ENCODE measurements around the gene OMG.

The OMG gene

GRCh38 chr17:31309556-31309955, 12.5 kb upstream of the OMG start:
- Histone ChIP-seq H3K4me1 (peaks cover 55% of the 10 kb centered on the region), H3K9me3 (peaks cover 22% of the 10 kb centered on the region), H3K36me3 (peaks cover 38% of the 10 kb centered on the region), H4K20me1 (no peaks in the 10 kb centered on the region), H3K9ac (peak overlapping the region; percentile 79), H3K4me3 (peak overlapping the region; percentile 66), H3K4me2 (peak overlapping the region; percentile 86), H3K27me3 (no peaks in the 10 kb centered on the region), H3K27ac (peak overlapping the region; percentile 95)
- TF ChIP-seq Cebpa-rat (IDR thresholded peaks at IDR 0.05) = no peak

- Histone ChIP-seq H3K4me2 (peak overlapping the region; percentile 86), H3K27me3 (no peaks in the 10 kb centered on the region), H3K36me3 (peaks cover 44% of the 10 kb centered on the region), H3K4me3 (peak overlapping the region; percentile 66; the same call in 1 of the 2 replicates), H4K20me1 (no peaks in the 10 kb centered on the region), H3K4me1 (peaks cover 52% of the 10 kb centered on the region), H3K9me3 (peaks cover 27% of the 10 kb centered on the region), H3K27ac (peak overlapping the region; percentile 95), H3K9ac (peak overlapping the region; percentile 79)
- no peak for TF ChIP-seq Cebpa-rat (IDR thresholded peaks at IDR 0.05)
Measured at GRCh38 chr17:31308372-31309334, 11.6 kb upstream of the OMG start.

DNA sequence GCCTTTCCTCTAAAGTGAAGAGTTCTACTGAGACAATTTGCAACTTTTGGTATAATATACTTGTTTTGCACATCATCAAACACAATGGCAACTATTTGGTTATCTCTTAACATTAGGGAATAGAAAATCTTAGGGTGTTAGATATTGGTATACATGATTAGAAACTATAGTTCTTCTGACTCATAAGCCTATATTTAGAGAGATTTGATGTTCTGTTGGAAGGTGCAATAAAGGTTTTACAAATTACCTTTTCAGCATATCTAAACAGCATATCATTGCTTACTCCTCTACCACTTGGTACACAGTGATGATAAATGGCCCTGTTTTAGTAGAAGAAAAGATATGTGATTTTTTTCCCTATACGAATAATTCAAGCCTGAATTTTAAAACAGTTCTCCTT, 10.6 kb upstream of the OMG start:
- Histone ChIP-seq H3K36me3 (peaks cover 54% of the 10 kb centered on the region), H3K4me2 (peak overlapping the region; percentile 86), H4K20me1 (no peaks in the 10 kb centered on the region), H3K4me1 (peaks cover 52% of the 10 kb centered on the region), H3K9me3 (peaks cover 31% of the 10 kb centered on the region), H3K27me3 (no peaks in the 10 kb centered on the region), H3K4me3 (no peak overlapping the region), H3K9ac (no peak overlapping the region), H3K27ac (no peak overlapping the region)
- TF ChIP-seq Cebpa-rat (IDR thresholded peaks at IDR 0.05) = no peak

DNA sequence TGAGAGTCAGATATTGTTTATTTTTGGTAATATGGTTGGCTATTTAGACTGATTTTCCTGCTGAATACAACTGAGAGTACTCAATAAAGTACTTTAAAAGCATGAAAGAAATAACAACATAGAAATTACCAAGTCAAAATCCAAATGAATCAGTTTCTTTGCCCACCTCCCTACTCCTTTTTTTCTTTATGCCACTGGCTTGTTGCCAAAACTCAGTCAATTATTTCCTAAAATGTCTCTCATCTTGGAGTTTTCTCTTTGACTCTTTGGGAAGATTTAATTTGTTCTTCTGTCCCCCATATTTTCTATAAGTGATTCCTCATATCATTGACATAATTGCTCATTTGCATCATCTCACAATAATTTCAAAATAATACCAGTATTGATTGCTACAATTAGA, 2.6 kb upstream of the OMG start:
- Histone ChIP-seq H3K27ac (no peak overlapping the region), H3K4me1 (no peaks in the 10 kb centered on the region), H3K4me2 (no peak overlapping the region), H3K9ac (no peak overlapping the region), H3K9me3 (peaks cover 10% of the 10 kb centered on the region), H3K27me3 (no peaks in the 10 kb centered on the region), H3K4me3 (no peak overlapping the region), H3K36me3 (peaks cover 24% of the 10 kb centered on the region), H4K20me1 (no peaks in the 10 kb centered on the region)
- no peak for TF ChIP-seq Cebpa-rat (IDR thresholded peaks at IDR 0.05)

GRCh38 chr17:31296142-31296541, 897 bp downstream of the OMG start:
- Histone ChIP-seq H3K36me3 (0 out of 2 replicates have a peak, but pooled peaks cover 7% of the 10 kb centered on the region), H4K20me1 (no peaks in the 10 kb centered on the region), H3K9me3 (no peaks in the 10 kb centered on the region), H3K4me1 (no peaks in the 10 kb centered on the region), H3K4me2 (no peak overlapping the region), H3K4me3 (no peak overlapping the region), H3K27ac (no peak overlapping the region), H3K27me3 (no peaks in the 10 kb centered on the region), H3K9ac (no peak overlapping the region)
- no peak for TF ChIP-seq Cebpa-rat (IDR thresholded peaks at IDR 0.05)

- TF ChIP-seq Cebpa-rat (IDR thresholded peaks at IDR 0.05) = no peak
- no peak overlapping the region for H3K27ac ChIP-seq
- no peaks in the 10 kb centered on the region for H3K9me3 ChIP-seq
- no peaks in the 10 kb centered on the region for H3K27me3 ChIP-seq
- no peaks in the 10 kb centered on the region for H3K4me1 ChIP-seq
- H3K4me2 ChIP-seq = no peak overlapping the region
- H3K4me3 ChIP-seq = no peak overlapping the region
- no peaks in the 10 kb centered on the region for H4K20me1 ChIP-seq
- H3K36me3 ChIP-seq = 0 out of 2 replicates have a peak, but pooled peaks cover 7% of the 10 kb centered on the region
- H3K9ac ChIP-seq = no peak overlapping the region
Measured at GRCh38 chr17:31295489-31295871, 1.6 kb downstream of the OMG start.

GRCh38 chr17:31294820-31295488, 2.1 kb downstream of the OMG start:
- H3K27ac ChIP-seq = no peak overlapping the region
- no peak overlapping the region for H3K4me2 ChIP-seq
- H3K36me3 ChIP-seq = 0 out of 2 replicates have a peak, but pooled peaks cover 7% of the 10 kb centered on the region
- no peaks in the 10 kb centered on the region for H3K4me1 ChIP-seq
- H3K9me3 ChIP-seq = no peaks in the 10 kb centered on the region
- no peak for TF ChIP-seq Cebpa-rat (IDR thresholded peaks at IDR 0.05)
- H4K20me1 ChIP-seq = no peaks in the 10 kb centered on the region
- H3K9ac ChIP-seq = no peak overlapping the region
- no peaks in the 10 kb centered on the region for H3K27me3 ChIP-seq
- no peak overlapping the region for H3K4me3 ChIP-seq

- no peaks in the 10 kb centered on the region for H3K4me1 ChIP-seq
- TF ChIP-seq Cebpa-rat (IDR thresholded peaks at IDR 0.05) = no peak
- H3K4me2 ChIP-seq = no peak overlapping the region
- H4K20me1 ChIP-seq = no peaks in the 10 kb centered on the region
- H3K27ac ChIP-seq = no peak overlapping the region
- no peaks in the 10 kb centered on the region for H3K9me3 ChIP-seq
- H3K36me3 ChIP-seq = 0 out of 2 replicates have a peak, but pooled peaks cover 7% of the 10 kb centered on the region
- H3K4me3 ChIP-seq = no peak overlapping the region
- H3K27me3 ChIP-seq = no peaks in the 10 kb centered on the region
- no peak overlapping the region for H3K9ac ChIP-seq
Measured at GRCh38 chr17:31294231-31294630, 2.8 kb downstream of the OMG start.

- no peak for TF ChIP-seq Cebpa-rat (IDR thresholded peaks at IDR 0.05)
- H3K27ac ChIP-seq = no peak overlapping the region
- H3K9me3 ChIP-seq = no peaks in the 10 kb centered on the region
- H3K4me3 ChIP-seq = no peak overlapping the region
- H3K4me2 ChIP-seq = no peak overlapping the region
- H3K27me3 ChIP-seq = no peaks in the 10 kb centered on the region
- no peaks in the 10 kb centered on the region for H3K4me1 ChIP-seq
- H3K36me3 ChIP-seq = 0 out of 2 replicates have a peak, but pooled peaks cover 7% of the 10 kb centered on the region
- H4K20me1 ChIP-seq = no peaks in the 10 kb centered on the region
- H3K9ac ChIP-seq = no peak overlapping the region
Measured at GRCh38 chr17:31293581-31293980, 3.5 kb downstream of the OMG start.

- H3K4me2 ChIP-seq = no peak overlapping the region
- H3K9ac ChIP-seq = no peak overlapping the region
- no peaks in the 10 kb centered on the region for H4K20me1 ChIP-seq
- 0 out of 2 replicates have a peak, but pooled peaks cover 4% of the 10 kb centered on the region for H3K36me3 ChIP-seq
- H3K27ac ChIP-seq = no peak overlapping the region
- no peaks in the 10 kb centered on the region for H3K9me3 ChIP-seq
- no peak for TF ChIP-seq Cebpa-rat (IDR thresholded peaks at IDR 0.05)
- no peaks in the 10 kb centered on the region for H3K4me1 ChIP-seq
- no peak overlapping the region for H3K4me3 ChIP-seq
- no peaks in the 10 kb centered on the region for H3K27me3 ChIP-seq
Measured at GRCh38 chr17:31291820-31292219, 5.2 kb downstream of the OMG start.
